B cell (primary cell): ENCODE data around the gene PGR. TPM values are rescaled to one million over a fixed set of nuclear protein-coding genes. Genes with fewer than 3 reads are reported as not detected.

ENCODE experiments used
- ATAC-seq: fragments of 200-7000 bp; cut with Tn5 transposase; one replicate; pipeline ENCODE4 v1.10.0; 2021; ENCODE audit warnings: low read depth, mild to moderate bottlenecking, moderate number of reproducible peaks, moderate library complexity
- CTCF ChIA-PET: fragments of 350-600 bp; sonication (Branson Sonifier 250); formaldehyde crosslinking; loops from one replicate; lab custom pipeline; 2021; ENCODE audit warnings: antibody characterized with exemption, inconsistent platforms; lab: Charles Lee
- POLR2A ChIA-PET: fragments of 350-600 bp; sonication (Branson Sonifier 250); formaldehyde crosslinking; loops from one replicate; lab custom pipeline; 2021; ENCODE audit warnings: antibody characterized with exemption; lab: Charles Lee
- DNase-seq: peaks from one replicate; pipeline ENCODE4 v3.0.0; 2013
- H2AFZ ChIP-seq: 2 replicates; pipeline ENCODE4 v1.6.1; 2012; ENCODE audit warnings: mild to moderate bottlenecking, low read depth, low read length; ENCODE audit not compliant: insufficient read depth, poor library complexity, severe bottlenecking
- H3K27ac ChIP-seq, 2 donors: 1 replicate in 1 of 2; 2 replicates in 1 of 2; pipeline ENCODE4 v1.5.1; 2012 to 2013; ENCODE audit warnings: low read length in 2 of 2, mild to moderate bottlenecking in 2 of 2, moderate library complexity in 1 of 2
- H3K27me3 ChIP-seq, 4 experiments: fragments of 200-600 bp in 1 of 4; sonication (generic) in 1 of 4; replicated peaks in 1 of 4; 1 replicate in 2 of 4; 2 replicates in 2 of 4; pipeline versions ENCODE4 v1.6.1 to v1.7.0; 2013 to 2016; ENCODE audit warnings: low read length in 3 of 4, mild to moderate bottlenecking in 2 of 4, mixed read lengths in 1 of 4, moderate library complexity in 1 of 4; ENCODE audit not compliant: insufficient read depth in 4 of 4, control insufficient read depth in 3 of 4; ENCODE audit errors: control extremely low read depth in 1 of 4
- H3K36me3 ChIP-seq, 2 experiments: replicated peaks in 1 of 2; 1 replicate in 1 of 2; 2 replicates in 1 of 2; pipeline versions ENCODE4 v1.6.1 to v1.7.1; 2013; ENCODE audit warnings: low read length in 1 of 2; ENCODE audit not compliant: insufficient read depth in 2 of 2, control insufficient read depth in 1 of 2; ENCODE audit errors: control extremely low read depth in 1 of 2, extremely low read depth in 1 of 2
- H3K4me1 ChIP-seq, 2 donors: fragments of 200-600 bp in 1 of 2; sonication (generic) in 1 of 2; 1 replicate in 1 of 2; 2 replicates in 1 of 2; pipeline versions ENCODE4 v1.5.1 to v1.6.1; 2013 to 2017; ENCODE audit warnings: low read length in 2 of 2; ENCODE audit not compliant: control insufficient read depth in 2 of 2, insufficient read depth in 2 of 2
- H3K4me2 ChIP-seq: replicated peaks from 2 replicates; pipeline ENCODE3; 2012; ENCODE audit warnings: mild to moderate bottlenecking, low read depth, low read length; ENCODE audit not compliant: poor library complexity, severe bottlenecking
- H3K4me3 ChIP-seq, 5 experiments: fragments of 200-600 bp in 1 of 5; sonication (generic) in 1 of 5; 1 replicate in 3 of 5; 2 replicates in 2 of 5; pipeline versions ENCODE4 v1.5.1 to v1.7.0; 2011 to 2016; ENCODE audit warnings: low read length in 4 of 5, mild to moderate bottlenecking in 4 of 5, low read depth in 2 of 5, control low read depth in 1 of 5, moderate library complexity in 1 of 5; ENCODE audit not compliant: insufficient read depth in 1 of 5; ENCODE audit errors: control extremely low read depth in 1 of 5, extremely low read depth in 1 of 5
- H3K79me2 ChIP-seq: fragments of 200-600 bp; sonication (generic); one replicate; pipeline ENCODE4 v1.6.0; 2016; ENCODE audit warnings: low read length; ENCODE audit not compliant: control insufficient read depth, insufficient read depth
- H3K9ac ChIP-seq: fragments of 200-600 bp; sonication (generic); 2 replicates; pipeline ENCODE4 v1.6.1; 2017; ENCODE audit warnings: mild to moderate bottlenecking, low read length, moderate library complexity
- H3K9me3 ChIP-seq, 3 donors: one replicate each; pipeline versions ENCODE4 v1.6.1 to v1.7.1; 2013; ENCODE audit warnings: low read length in 2 of 3; ENCODE audit not compliant: control insufficient read depth in 2 of 3, insufficient read depth in 1 of 3; ENCODE audit errors: control extremely low read depth in 1 of 3
- H4K20me1 ChIP-seq: 2 replicates; pipeline ENCODE4 v1.6.0; 2012; ENCODE audit warnings: mild to moderate bottlenecking, low read length; ENCODE audit not compliant: insufficient read depth, control insufficient read depth, poor library complexity, severe bottlenecking
- H3K27ac Mint-ChIP-seq: one replicate; pipeline ENCODE4 v1.8.0; 2021; ENCODE audit warnings: mixed read lengths
- H3K27me3 Mint-ChIP-seq: one replicate; pipeline ENCODE4 v1.8.0; 2021; ENCODE audit warnings: mixed read lengths
- H3K4me1 Mint-ChIP-seq: one replicate; pipeline ENCODE4 v1.8.0; 2021; ENCODE audit warnings: mixed read lengths
- H3K4me3 Mint-ChIP-seq: one replicate; pipeline ENCODE4 v1.8.0; 2021; ENCODE audit warnings: mixed read lengths
- H3K9me3 Mint-ChIP-seq: one replicate; pipeline ENCODE4 v1.8.0; 2022; ENCODE audit warnings: mixed read lengths; ENCODE audit not compliant: insufficient read depth
- EZH2 ChIP-seq: IDR thresholded peaks from 2 replicates; pipeline ENCODE4 v1.6.1; 2012; ENCODE audit warnings: borderline replicate concordance, low read depth, mild to moderate bottlenecking, moderate library complexity, low read length; ENCODE audit not compliant: insufficient read depth, poor library complexity, severe bottlenecking
- WGBS: methylation state at CpG from one replicate; pipeline ENCODE4 v1.1.5; 2013; ENCODE audit warnings: missing lambda C conversion rate; ENCODE audit not compliant: insufficient coverage; 5-methylcytosine and 5-hydroxymethylcytosine counted together
- intact Hi-C: fragments of 100-400 bp; cut with micrococcal nuclease; formaldehyde crosslinking; loops from one replicate; pipeline ENCODE4 v1.10.0; 2022
- polyA plus RNA-seq: library from polyadenylated mRNA; depleted of rRNA; stranded (reverse); fragments of >200 nt; gene quantifications from 2 replicates; pipeline ENCODE4 v1.2.3, GENCODE V29; 2012
- total RNA-seq, 2 donors: library from RNA; stranded (reverse); fragments of 120-200 nt in 1 of 2; gene quantifications; 1 replicate in 1 of 2; 2 replicates in 1 of 2; pipeline versions ENCODE4 v1.2.3 to v1.2.4, GENCODE V29; 2013 to 2022
- TF ChIP-seq, protein P1 (sequence below): fragments of 200-600 bp; IDR thresholded peaks from one replicate; pipeline ENCODE4 v1.8.0; 2022; ENCODE audit warnings: antibody characterized with exemption, mild to moderate bottlenecking

Gene PGR
- total and polyA plus RNA-seq, 2 donors (not counting 1 experiment from before 2014, with no cell fraction given), result not detected

- intact Hi-C loops, result no loop called here
- Mint-ChIP-seq H3K27ac (peak overlapping the region; percentile 91), H3K9me3 (peaks cover 4% of the 10 kb centered on the region), H3K4me1 (peaks cover 27% of the 10 kb centered on the region), H3K27me3 (no peaks in the 10 kb centered on the region), H3K4me3 (peak overlapping the region; percentile 75)
- ChIA-PET POLR2A (no interaction called here), CTCF (interaction anchor here (0.9 kb wide), 1 partner anchor 152 kb away, joined by 3 read pairs; no protein-coding TSS in a partner anchor)
- DNase-seq (no peak), ATAC-seq (no peak)
- H3K27me3 ChIP-seq, result no peaks in the 10 kb centered on the region
- peaks cover 0 to 2% (median 1%) of the 10 kb centered on the region in 3 donors for H3K9me3 ChIP-seq
- peak overlapping the region; percentile 68 to 77 for H3K27ac ChIP-seq
- peak overlapping the region; percentile 59 for H3K4me2 ChIP-seq
- peak overlapping the region; percentile 40 for H3K9ac ChIP-seq
- peaks cover 30 to 34% of the 10 kb centered on the region in 2 donors for H3K4me1 ChIP-seq
- whole genome bisulfite sequencing, result no CpG with 5 or more reads among the region's 2 CpGs
- no peaks in the 10 kb centered on the region for H3K36me3 ChIP-seq
- TF ChIP-seq EZH2, result no peak
- TF ChIP-seq, protein P1, sequence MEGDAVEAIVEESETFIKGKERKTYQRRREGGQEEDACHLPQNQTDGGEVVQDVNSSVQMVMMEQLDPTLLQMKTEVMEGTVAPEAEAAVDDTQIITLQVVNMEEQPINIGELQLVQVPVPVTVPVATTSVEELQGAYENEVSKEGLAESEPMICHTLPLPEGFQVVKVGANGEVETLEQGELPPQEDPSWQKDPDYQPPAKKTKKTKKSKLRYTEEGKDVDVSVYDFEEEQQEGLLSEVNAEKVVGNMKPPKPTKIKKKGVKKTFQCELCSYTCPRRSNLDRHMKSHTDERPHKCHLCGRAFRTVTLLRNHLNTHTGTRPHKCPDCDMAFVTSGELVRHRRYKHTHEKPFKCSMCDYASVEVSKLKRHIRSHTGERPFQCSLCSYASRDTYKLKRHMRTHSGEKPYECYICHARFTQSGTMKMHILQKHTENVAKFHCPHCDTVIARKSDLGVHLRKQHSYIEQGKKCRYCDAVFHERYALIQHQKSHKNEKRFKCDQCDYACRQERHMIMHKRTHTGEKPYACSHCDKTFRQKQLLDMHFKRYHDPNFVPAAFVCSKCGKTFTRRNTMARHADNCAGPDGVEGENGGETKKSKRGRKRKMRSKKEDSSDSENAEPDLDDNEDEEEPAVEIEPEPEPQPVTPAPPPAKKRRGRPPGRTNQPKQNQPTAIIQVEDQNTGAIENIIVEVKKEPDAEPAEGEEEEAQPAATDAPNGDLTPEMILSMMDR, result no peak
- H4K20me1 ChIP-seq, result no peaks in the 10 kb centered on the region
- peak overlapping the region; percentile 46 for H2AFZ ChIP-seq
- H3K79me2 ChIP-seq, result no peaks in the 10 kb centered on the region
- H3K4me3 ChIP-seq, result peak overlapping the region in 3 of 5 experiments; percentile 3 to 34 (median 18)
Observed at GRCh38 chr11:101009690-101010055, 119.9 kb downstream of the PGR start.

GRCh38 chr11:101008961-101009689, 120.5 kb downstream of the PGR start:
- no peak for TF ChIP-seq EZH2
- TF ChIP-seq, protein P1, result no peak
- H3K27ac Mint-ChIP-seq, result peak overlapping the region; percentile 91
- Histone ChIP-seq H3K36me3 (no peaks in the 10 kb centered on the region), H3K79me2 (no peaks in the 10 kb centered on the region), H3K27ac (peak overlapping the region; percentile 68 to 77), H3K4me3 (peak overlapping the region in 3 of 5 experiments; percentile 3 to 34 (median 18)), H3K4me1 (peaks cover 30 to 34% of the 10 kb centered on the region in 2 donors), H3K27me3 (no peaks in the 10 kb centered on the region), H2AFZ (peak overlapping the region; percentile 46), H3K9me3 (peaks cover 0 to 2% (median 1%) of the 10 kb centered on the region in 3 donors), H3K9ac (peak overlapping the region; percentile 40), H4K20me1 (no peaks in the 10 kb centered on the region), H3K4me2 (peak overlapping the region; percentile 59)
- ChIA-PET CTCF (interaction anchor here (0.9 kb wide), 1 partner anchor 151 kb away, joined by 3 read pairs; no protein-coding TSS in a partner anchor), POLR2A (no interaction called here)
- DNase-seq, result peak; percentile 67
- H3K4me1 Mint-ChIP-seq, result peaks cover 27% of the 10 kb centered on the region
- intact Hi-C loops, result no loop called here
- 100% methylated on average over 1 of the region's 1 CpG for WGBS
- no peaks in the 10 kb centered on the region for H3K27me3 Mint-ChIP-seq
- peak overlapping the region; percentile 75 for H3K4me3 Mint-ChIP-seq
- H3K9me3 Mint-ChIP-seq, result peaks cover 4% of the 10 kb centered on the region
- peak; percentile 70 for ATAC-seq
